ENCODE results near the gene CPNE5.
A peak's percentile ranks its signal among the peaks of the same experiment; 100 is the strongest.

Gene CPNE5

GRCh38 chr6:36843170-36843569 is 3.9 kb upstream of the CPNE5 start:
- in situ Hi-C loops (cut with HindIII; ENCODE audit: low sequenced_read_pairs) = no loop called here
- no peak overlapping the region for H3K4me3 ChIP-seq (ENCODE audit: low read depth, low read length)
- no peak for DNase-seq (ENCODE audit: low read depth, low spot score)
- TF ChIP-seq CTCF (IDR thresholded peaks at IDR 0.05; ENCODE audit: low read depth, low read length) = no peak

GRCh38 chr6:36841756-36842155 is 2.5 kb upstream of the CPNE5 start:
- in situ Hi-C loops (cut with HindIII; ENCODE audit: low sequenced_read_pairs) = no loop called here
- no peak overlapping the region for H3K4me3 ChIP-seq (ENCODE audit: low read depth, low read length)
- no peak for TF ChIP-seq CTCF (IDR thresholded peaks at IDR 0.05; ENCODE audit: low read depth, low read length)
- no peak for DNase-seq (ENCODE audit: low read depth, low spot score)

GRCh38 chr6:36840432-36841403 is 1.5 kb upstream of the CPNE5 start:
- no peak for DNase-seq (ENCODE audit: low read depth, low spot score)

GRCh38 chr6:36839749-36840431 is 646 bp upstream of the CPNE5 start:
- TF ChIP-seq CTCF (IDR thresholded peaks at IDR 0.05; ENCODE audit: low read depth, low read length) = peak; percentile 14
- no peak for DNase-seq (ENCODE audit: low read depth, low spot score)
- peak overlapping the region; percentile 33 for H3K4me3 ChIP-seq (ENCODE audit: low read depth, low read length)
- in situ Hi-C loops (cut with HindIII; ENCODE audit: low sequenced_read_pairs) = no loop called here

More at GRCh38 chr6:36840432-36841403, 1.5 kb upstream of the CPNE5 start:
- H3K4me3 ChIP-seq (ENCODE audit: low read depth, low read length) = no peak overlapping the region
- no peak for TF ChIP-seq CTCF (IDR thresholded peaks at IDR 0.05; ENCODE audit: low read depth, low read length)
- in situ Hi-C loops (cut with HindIII; ENCODE audit: low sequenced_read_pairs) = no loop called here

- no peak for DNase-seq (ENCODE audit: low read depth, low spot score)
- TF ChIP-seq CTCF (IDR thresholded peaks at IDR 0.05; ENCODE audit: low read depth, low read length) = no peak
- H3K4me3 ChIP-seq (ENCODE audit: low read depth, low read length) = no peak overlapping the region
- in situ Hi-C loops (cut with HindIII; ENCODE audit: low sequenced_read_pairs) = no loop called here
These were observed 1.6 kb downstream of the CPNE5 start for GRCh38 chr6:36837686-36838085.

- in situ Hi-C loops (cut with HindIII; ENCODE audit: low sequenced_read_pairs) = no loop called here
- TF ChIP-seq CTCF (IDR thresholded peaks at IDR 0.05; ENCODE audit: low read depth, low read length) = no peak
- no peak overlapping the region for H3K4me3 ChIP-seq (ENCODE audit: low read depth, low read length)
- no peak for DNase-seq (ENCODE audit: low read depth, low spot score)
These were observed 2.3 kb downstream of the CPNE5 start for GRCh38 chr6:36837022-36837339.
